Muscle of arm (tissue), 14 donors: ENCODE data around the gene KRTAP19-4. TPM values are rescaled to one million over a fixed set of nuclear protein-coding genes. Genes with fewer than 3 reads are reported as not detected.
"Not testable (repeated sequence)": the region's sequence is repeated elsewhere in the genome, so short reads cannot be mapped to it uniquely, and the experiment has no call there.

Source experiments
- DNase-seq: peaks from one replicate; pipeline ENCODE4 v3.0.0-alpha.2; 2013
- long read RNA-seq, 11 donors: transcript quantifications; one replicate each; lab custom pipeline, GENCODE V29; 2026
- polyA plus RNA-seq, 12 donors: library from polyadenylated mRNA; unstranded; fragments of 120-200 nt; gene quantifications; one replicate each; pipeline ENCODE4 v1.2.1, GENCODE V29; 2013; ENCODE audit not compliant: insufficient read length in 12 of 12

KRTAP19-4 gene
- not detected for polyA plus RNA-seq
- long read RNA-seq, donor 1 = 0 reads
- long read RNA-seq, donor 2 = 0 reads
- long read RNA-seq, donor 3 = 0 reads
- long read RNA-seq, donor 4 = 0 reads
- long read RNA-seq, donor 5 = 0 reads
- long read RNA-seq, donor 6 = 0 reads
- long read RNA-seq, donor 7 = 0 reads
- long read RNA-seq, donor 8 = 0 reads
- long read RNA-seq, donor 9 = 0 reads
- long read RNA-seq, donor 10 = 0 reads
- long read RNA-seq, donor 11 = 0 reads

GRCh38 chr21:30497065-30497464, at the start of gene KRTAP19-4:
Gene KRTAP19-4 (minus strand): TSS chr21:30497165. CDS start chr21:30497110, 55 bp downstream.
- no peak for DNase-seq

- no peak for DNase-seq
Observed at GRCh38 chr21:30541764-30542163, 44.8 kb upstream of the KRTAP19-4 start, which contains the start of gene KRTAP19-6. Gene KRTAP19-6 (minus strand): TSS chr21:30541864. CDS start chr21:30541833, 31 bp downstream.

- no peak for DNase-seq
Observed at GRCh38 chr21:30518876-30519275, 21.9 kb upstream of the KRTAP19-4 start.

- DNase-seq = no peak
Observed at GRCh38 chr21:30515681-30516080, 18.7 kb upstream of the KRTAP19-4 start.

- DNase-seq = not testable (repeated sequence)
Observed at GRCh38 chr21:30505621-30506205, 8.7 kb upstream of the KRTAP19-4 start.

- no peak for DNase-seq
Observed at GRCh38 chr21:30502041-30502440, 5.1 kb upstream of the KRTAP19-4 start, which contains the start of gene KRTAP19-5. Gene KRTAP19-5 (minus strand): TSS chr21:30502141. CDS start chr21:30502090, 51 bp downstream.

GRCh38 chr21:30491963-30492428, 5.0 kb downstream of the KRTAP19-4 start, which contains the start of gene KRTAP19-3:
Gene KRTAP19-3 (minus strand): TSS chr21:30492013. CDS start chr21:30491957, 56 bp downstream.
- no peak for DNase-seq

- DNase-seq = no peak
Observed at GRCh38 chr21:30487336-30487735, 9.6 kb downstream of the KRTAP19-4 start, which contains the start of gene KRTAP19-2. Gene KRTAP19-2 (minus strand): TSS chr21:30487436. CDS start chr21:30487348, 88 bp downstream.

GRCh38 chr21:30486180-30486579, 10.8 kb downstream of the KRTAP19-4 start:
- no peak for DNase-seq

GRCh38 chr21:30482130-30482529, 14.8 kb downstream of the KRTAP19-4 start:
- no peak for DNase-seq

- DNase-seq = no peak
Observed at GRCh38 chr21:30480145-30480544, 16.8 kb downstream of the KRTAP19-4 start, which contains the start of gene KRTAP19-1. Gene KRTAP19-1 (minus strand): TSS chr21:30480367. CDS start chr21:30480317, 50 bp downstream.

GRCh38 chr21:30479259-30479658, 17.7 kb downstream of the KRTAP19-4 start:
- DNase-seq = no peak

- no peak for DNase-seq
Observed at GRCh38 chr21:30478004-30478403, 19.0 kb downstream of the KRTAP19-4 start.

GRCh38 chr21:30468900-30469714, 27.9 kb downstream of the KRTAP19-4 start:
- DNase-seq = no peak

GRCh38 chr21:30463713-30464112, 33.3 kb downstream of the KRTAP19-4 start:
- DNase-seq = no peak

GRCh38 chr21:30448514-30448913, 48.5 kb downstream of the KRTAP19-4 start:
- no peak for DNase-seq

- DNase-seq = no peak
Observed at GRCh38 chr21:30447056-30447455, 49.9 kb downstream of the KRTAP19-4 start.

Other genes starting within 250 kb of the KRTAP19-4 start
- gene KRTAP24-1, start 214.2 kb downstream of the KRTAP19-4 start, polyA plus RNA-seq = not detected
- gene KRTAP25-1, start 207.7 kb downstream of the KRTAP19-4 start, polyA plus RNA-seq = not detected
- not detected for gene KRTAP26-1, start 176.8 kb downstream of the KRTAP19-4 start, polyA plus RNA-seq
- gene KRTAP27-1, start 159.5 kb downstream of the KRTAP19-4 start, polyA plus RNA-seq = not detected
- gene KRTAP23-1, start 148.6 kb downstream of the KRTAP19-4 start, polyA plus RNA-seq = not detected
- gene KRTAP13-2, start 124.9 kb downstream of the KRTAP19-4 start, polyA plus RNA-seq = not detected
- not detected for gene KRTAP13-1, start 101.1 kb downstream of the KRTAP19-4 start, polyA plus RNA-seq
- gene KRTAP13-3, start 71.2 kb downstream of the KRTAP19-4 start, polyA plus RNA-seq = not detected
- not detected for gene KRTAP13-4, start 66.9 kb downstream of the KRTAP19-4 start, polyA plus RNA-seq
- gene KRTAP15-1, start 56.9 kb downstream of the KRTAP19-4 start, polyA plus RNA-seq = not detected
- gene KRTAP19-1, start 16.8 kb downstream of the KRTAP19-4 start, polyA plus RNA-seq = not detected
- gene KRTAP19-2, start 9.7 kb downstream of the KRTAP19-4 start, polyA plus RNA-seq = not detected
- not detected for gene KRTAP19-3, start 5.2 kb downstream of the KRTAP19-4 start, polyA plus RNA-seq
- gene KRTAP19-5, start 5.0 kb upstream of the KRTAP19-4 start, polyA plus RNA-seq = not detected
- gene KRTAP19-6, start 44.7 kb upstream of the KRTAP19-4 start, polyA plus RNA-seq = not detected
- not detected for gene KRTAP19-7, start 64.1 kb upstream of the KRTAP19-4 start, polyA plus RNA-seq
- gene KRTAP22-2, start 93.2 kb upstream of the KRTAP19-4 start, polyA plus RNA-seq = not detected
- gene KRTAP6-3, start 95.3 kb upstream of the KRTAP19-4 start, polyA plus RNA-seq = not detected
- gene KRTAP6-2, start 101.7 kb upstream of the KRTAP19-4 start, polyA plus RNA-seq = not detected
- not detected for gene KRTAP22-1, start 103.9 kb upstream of the KRTAP19-4 start, polyA plus RNA-seq
- gene KRTAP6-1, start 116.8 kb upstream of the KRTAP19-4 start, polyA plus RNA-seq = not detected
- not detected for gene KRTAP20-1, start 119.3 kb upstream of the KRTAP19-4 start, polyA plus RNA-seq
- gene KRTAP20-4, start 123.5 kb upstream of the KRTAP19-4 start, polyA plus RNA-seq = not detected
- not detected for gene KRTAP20-2, start 138.0 kb upstream of the KRTAP19-4 start, polyA plus RNA-seq
- gene KRTAP20-3, start 145.7 kb upstream of the KRTAP19-4 start, polyA plus RNA-seq = not detected
- not detected for gene KRTAP21-3, start 221.6 kb upstream of the KRTAP19-4 start, polyA plus RNA-seq